ENCODE data around the gene ACVR1. TPM values are rescaled to one million over a fixed set of nuclear protein-coding genes. Genes with fewer than 3 reads are reported as not detected.

The ACVR1 gene
- polyA plus RNA-seq, 1 of the 3 experiments (the other 2 are of a cell fraction) = 22.4 TPM

DNA sequence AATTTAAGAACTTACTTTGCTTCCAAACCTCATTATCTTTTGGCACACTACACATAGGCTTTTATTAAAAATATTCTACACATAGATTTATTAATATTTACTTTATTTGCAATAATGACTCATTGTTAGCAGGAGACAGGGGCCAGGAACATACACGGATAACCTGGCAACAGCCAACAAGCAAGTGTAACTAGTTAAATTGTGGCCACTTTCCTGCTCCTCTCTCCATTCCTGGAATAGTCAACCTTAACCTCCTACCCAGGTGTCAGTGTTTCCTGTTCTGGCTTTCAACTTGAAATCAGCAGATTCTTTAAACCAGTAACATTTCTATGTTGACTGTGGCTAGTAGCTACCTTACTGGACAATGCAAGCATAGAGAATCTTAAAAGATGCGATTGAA is 26.5 kb downstream of the ACVR1 start:
- Histone ChIP-seq H3K27ac (ENCODE audit: low read depth in 2 of 2, low read length in 1 of 2) (no peak overlapping the region), H3K4me3 (ENCODE audit: low read depth in 2 of 2, low read length in 1 of 2) (no peak overlapping the region), H3K9me2 (no peaks in the 10 kb centered on the region), H3K4me2 (no peak overlapping the region), H3F3A (replicated peaks; ENCODE audit: insufficient read depth) (no peaks in the 10 kb centered on the region), H3K4me1 (ENCODE audit: control insufficient read depth in 1 of 2, insufficient read depth in 2 of 2, low read depth in 1 of 2, low read length in 1 of 2) (peaks cover 0 to 10% of the 10 kb centered on the region in 2 experiments; a peak in 1 of 4 replicates), H3K79me2 (ENCODE audit: insufficient read depth) (peaks cover 71% of the 10 kb centered on the region), H3K27me3 (ENCODE audit: insufficient read depth) (no peaks in the 10 kb centered on the region), H4K20me1 (ENCODE audit: insufficient read depth) (no peaks in the 10 kb centered on the region; the same call in 1 of the 2 replicates), H3K9ac (no peak overlapping the region), H3K9me3 (no peaks in the 10 kb centered on the region), H2AFZ (ENCODE audit: low read depth) (no peak overlapping the region), H3K36me3 (replicated peaks in 1 of 2; ENCODE audit: control insufficient read depth in 1 of 2, insufficient read depth in 2 of 2, low read length in 1 of 2) (peaks cover 6 to 12% of the 10 kb centered on the region in 2 experiments)
- POLR2A ChIA-PET = no interaction called here
- no peak for TF ChIP-seq NFIC (IDR thresholded peaks at IDR 0.05; ENCODE audit: borderline replicate concordance)
- no peak for TF ChIP-seq TCF12 (IDR thresholded peaks at IDR 0.05)
- no peak for TF ChIP-seq FOXM1 (IDR thresholded peaks at IDR 0.05; ENCODE audit: low read depth)
- TF ChIP-seq, protein P1, sequence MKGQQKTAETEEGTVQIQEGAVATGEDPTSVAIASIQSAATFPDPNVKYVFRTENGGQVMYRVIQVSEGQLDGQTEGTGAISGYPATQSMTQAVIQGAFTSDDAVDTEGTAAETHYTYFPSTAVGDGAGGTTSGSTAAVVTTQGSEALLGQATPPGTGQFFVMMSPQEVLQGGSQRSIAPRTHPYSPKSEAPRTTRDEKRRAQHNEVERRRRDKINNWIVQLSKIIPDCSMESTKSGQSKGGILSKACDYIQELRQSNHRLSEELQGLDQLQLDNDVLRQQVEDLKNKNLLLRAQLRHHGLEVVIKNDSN (IDR thresholded peaks at IDR 0.05; ENCODE audit: borderline replicate concordance, low read depth) = no peak
- TF ChIP-seq EP300 (IDR thresholded peaks at IDR 0.05; ENCODE audit: borderline replicate concordance in 1 of 2, low read depth in 1 of 2, low read length in 1 of 2) = no peak
- TF ChIP-seq, protein P2, sequence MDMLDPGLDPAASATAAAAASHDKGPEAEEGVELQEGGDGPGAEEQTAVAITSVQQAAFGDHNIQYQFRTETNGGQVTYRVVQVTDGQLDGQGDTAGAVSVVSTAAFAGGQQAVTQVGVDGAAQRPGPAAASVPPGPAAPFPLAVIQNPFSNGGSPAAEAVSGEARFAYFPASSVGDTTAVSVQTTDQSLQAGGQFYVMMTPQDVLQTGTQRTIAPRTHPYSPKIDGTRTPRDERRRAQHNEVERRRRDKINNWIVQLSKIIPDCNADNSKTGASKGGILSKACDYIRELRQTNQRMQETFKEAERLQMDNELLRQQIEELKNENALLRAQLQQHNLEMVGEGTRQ (IDR thresholded peaks at IDR 0.05; ENCODE audit: borderline replicate concordance, low read depth, low read length) = no peak
- TF ChIP-seq ELF1 (IDR thresholded peaks at IDR 0.05) = no peak
- no peak for TF ChIP-seq MXI1 (IDR thresholded peaks at IDR 0.05; ENCODE audit: low read depth, low read length)
- no peak for TF ChIP-seq RFX5 (IDR thresholded peaks at IDR 0.05; ENCODE audit: low read length)
- TF ChIP-seq GABPA (IDR thresholded peaks at IDR 0.05; ENCODE audit: low read depth) = no peak
- TF ChIP-seq, protein P3, sequence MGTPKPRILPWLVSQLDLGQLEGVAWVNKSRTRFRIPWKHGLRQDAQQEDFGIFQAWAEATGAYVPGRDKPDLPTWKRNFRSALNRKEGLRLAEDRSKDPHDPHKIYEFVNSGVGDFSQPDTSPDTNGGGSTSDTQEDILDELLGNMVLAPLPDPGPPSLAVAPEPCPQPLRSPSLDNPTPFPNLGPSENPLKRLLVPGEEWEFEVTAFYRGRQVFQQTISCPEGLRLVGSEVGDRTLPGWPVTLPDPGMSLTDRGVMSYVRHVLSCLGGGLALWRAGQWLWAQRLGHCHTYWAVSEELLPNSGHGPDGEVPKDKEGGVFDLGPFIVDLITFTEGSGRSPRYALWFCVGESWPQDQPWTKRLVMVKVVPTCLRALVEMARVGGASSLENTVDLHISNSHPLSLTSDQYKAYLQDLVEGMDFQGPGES (IDR thresholded peaks at IDR 0.05; ENCODE audit: low read depth, low read length) = no peak
- TF ChIP-seq POLR2AphosphoS5 (IDR thresholded peaks at IDR 0.05; ENCODE audit: low read depth, low read length) = no peak
- TF ChIP-seq, protein P4, sequence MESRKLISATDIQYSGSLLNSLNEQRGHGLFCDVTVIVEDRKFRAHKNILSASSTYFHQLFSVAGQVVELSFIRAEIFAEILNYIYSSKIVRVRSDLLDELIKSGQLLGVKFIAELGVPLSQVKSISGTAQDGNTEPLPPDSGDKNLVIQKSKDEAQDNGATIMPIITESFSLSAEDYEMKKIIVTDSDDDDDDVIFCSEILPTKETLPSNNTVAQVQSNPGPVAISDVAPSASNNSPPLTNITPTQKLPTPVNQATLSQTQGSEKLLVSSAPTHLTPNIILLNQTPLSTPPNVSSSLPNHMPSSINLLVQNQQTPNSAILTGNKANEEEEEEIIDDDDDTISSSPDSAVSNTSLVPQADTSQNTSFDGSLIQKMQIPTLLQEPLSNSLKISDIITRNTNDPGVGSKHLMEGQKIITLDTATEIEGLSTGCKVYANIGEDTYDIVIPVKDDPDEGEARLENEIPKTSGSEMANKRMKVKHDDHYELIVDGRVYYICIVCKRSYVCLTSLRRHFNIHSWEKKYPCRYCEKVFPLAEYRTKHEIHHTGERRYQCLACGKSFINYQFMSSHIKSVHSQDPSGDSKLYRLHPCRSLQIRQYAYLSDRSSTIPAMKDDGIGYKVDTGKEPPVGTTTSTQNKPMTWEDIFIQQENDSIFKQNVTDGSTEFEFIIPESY (IDR thresholded peaks at IDR 0.05; ENCODE audit: borderline replicate concordance, low read depth) = no peak
- TF ChIP-seq RXRA (IDR thresholded peaks at IDR 0.05; ENCODE audit: borderline replicate concordance, low read depth) = no peak
- TF ChIP-seq, protein P5, sequence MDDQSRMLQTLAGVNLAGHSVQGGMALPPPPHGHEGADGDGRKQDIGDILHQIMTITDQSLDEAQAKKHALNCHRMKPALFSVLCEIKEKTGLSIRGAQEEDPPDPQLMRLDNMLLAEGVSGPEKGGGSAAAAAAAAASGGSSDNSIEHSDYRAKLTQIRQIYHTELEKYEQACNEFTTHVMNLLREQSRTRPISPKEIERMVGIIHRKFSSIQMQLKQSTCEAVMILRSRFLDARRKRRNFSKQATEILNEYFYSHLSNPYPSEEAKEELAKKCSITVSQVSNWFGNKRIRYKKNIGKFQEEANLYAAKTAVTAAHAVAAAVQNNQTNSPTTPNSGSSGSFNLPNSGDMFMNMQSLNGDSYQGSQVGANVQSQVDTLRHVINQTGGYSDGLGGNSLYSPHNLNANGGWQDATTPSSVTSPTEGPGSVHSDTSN (IDR thresholded peaks at IDR 0.05) = no peak
- TF ChIP-seq MEF2A (IDR thresholded peaks at IDR 0.05; ENCODE audit: borderline replicate concordance, low read depth) = no peak
- WGBS (ENCODE audit: low lambda C conversion rate) = 65% methylated on average over 2 of the region's 2 CpGs
- no peak for DNase-seq
- CTCF ChIA-PET = no interaction called here

All from SK-N-SH (cell line).